Calu3 (cell line): ENCODE measurements around the gene HMGB2. TPM values are rescaled to one million over a fixed set of nuclear protein-coding genes. Genes with fewer than 3 reads are reported as not detected.

Experiments used
- BruUV-seq: library from RNA; stranded (reverse); fragments of 400-500 nt; replicated peaks from 2 replicates; lab custom pipeline; 2021; lab: Mats Ljungman, UMichigan
- CTCF ChIA-PET: fragments of 300-600 bp; sonication (Branson Sonifier 250); formaldehyde crosslinking; loops from one replicate; lab custom pipeline; 2022; ENCODE audit warnings: antibody characterized with exemption; lab: Charles Lee
- DNase-seq: peaks from one replicate; pipeline ENCODE4 v3.0.0; 2022
- H3K27ac Mint-ChIP-seq: one replicate; pipeline ENCODE4 v1.8.0; 2022; ENCODE audit warnings: mixed read lengths; ENCODE audit not compliant: unreplicated experiment
- H3K27me3 Mint-ChIP-seq: one replicate; pipeline ENCODE4 v1.8.0; 2022; ENCODE audit warnings: mixed read lengths; ENCODE audit not compliant: unreplicated experiment
- H3K36me3 Mint-ChIP-seq: one replicate; pipeline ENCODE4 v1.8.0; 2022; ENCODE audit warnings: mild to moderate bottlenecking, moderate library complexity, mixed read lengths; ENCODE audit not compliant: insufficient read depth, unreplicated experiment
- H3K4me1 Mint-ChIP-seq: one replicate; pipeline ENCODE4 v1.8.0; 2022; ENCODE audit warnings: mild to moderate bottlenecking, low read depth, mixed read lengths; ENCODE audit not compliant: unreplicated experiment
- H3K4me3 Mint-ChIP-seq: one replicate; pipeline ENCODE4 v1.8.0; 2022; ENCODE audit warnings: mild to moderate bottlenecking, low read depth, moderate library complexity, mixed read lengths; ENCODE audit not compliant: unreplicated experiment
- H3K9me3 Mint-ChIP-seq: one replicate; pipeline ENCODE4 v1.8.0; 2022; ENCODE audit warnings: low read depth, mixed read lengths; ENCODE audit not compliant: unreplicated experiment
- intact Hi-C: fragments of 100-400 bp; cut with micrococcal nuclease; formaldehyde crosslinking; loops from one replicate; pipeline ENCODE4 v1.10.0; 2022; ENCODE audit not compliant: unreplicated experiment
- total RNA-seq: library from RNA; stranded (reverse); gene quantifications from 2 replicates; pipeline ENCODE4 v1.2.3, GENCODE V29; 2022
- TF ChIP-seq, protein P1 (sequence below): fragments of 200-600 bp; IDR thresholded peaks from one replicate; pipeline ENCODE4 v1.8.0; 2022; ENCODE audit warnings: antibody characterized with exemption; ENCODE audit not compliant: unreplicated experiment

HMGB2 gene
- total RNA-seq, 1 experiment from 2014 or later = 128 TPM

DNA sequence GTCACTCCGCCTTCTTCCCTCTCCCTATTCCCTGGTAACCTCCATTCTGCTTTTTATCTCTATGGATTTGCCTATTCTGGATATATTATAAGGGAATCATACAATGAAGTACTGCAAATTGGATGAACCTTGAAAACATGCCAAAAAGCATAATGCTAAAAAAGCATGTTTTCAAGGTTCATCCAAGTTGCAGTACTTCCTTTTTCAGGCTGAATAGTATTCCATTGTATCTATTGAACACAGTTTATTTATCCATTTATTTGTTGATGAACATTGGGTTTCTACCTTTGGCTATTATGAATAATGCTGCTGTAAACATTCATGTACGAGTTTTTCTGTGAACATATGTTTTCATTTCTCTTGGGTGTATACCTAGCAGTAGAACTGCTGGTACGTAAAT, 45.8 kb upstream of the HMGB2 start:
- Mint-ChIP-seq H3K36me3 (no peaks in the 10 kb centered on the region), H3K27me3 (no peaks in the 10 kb centered on the region), H3K9me3 (no peaks in the 10 kb centered on the region), H3K4me1 (no peaks in the 10 kb centered on the region), H3K27ac (no peak overlapping the region), H3K4me3 (no peak overlapping the region)
- CTCF ChIA-PET = no interaction called here
- TF ChIP-seq, protein P1, sequence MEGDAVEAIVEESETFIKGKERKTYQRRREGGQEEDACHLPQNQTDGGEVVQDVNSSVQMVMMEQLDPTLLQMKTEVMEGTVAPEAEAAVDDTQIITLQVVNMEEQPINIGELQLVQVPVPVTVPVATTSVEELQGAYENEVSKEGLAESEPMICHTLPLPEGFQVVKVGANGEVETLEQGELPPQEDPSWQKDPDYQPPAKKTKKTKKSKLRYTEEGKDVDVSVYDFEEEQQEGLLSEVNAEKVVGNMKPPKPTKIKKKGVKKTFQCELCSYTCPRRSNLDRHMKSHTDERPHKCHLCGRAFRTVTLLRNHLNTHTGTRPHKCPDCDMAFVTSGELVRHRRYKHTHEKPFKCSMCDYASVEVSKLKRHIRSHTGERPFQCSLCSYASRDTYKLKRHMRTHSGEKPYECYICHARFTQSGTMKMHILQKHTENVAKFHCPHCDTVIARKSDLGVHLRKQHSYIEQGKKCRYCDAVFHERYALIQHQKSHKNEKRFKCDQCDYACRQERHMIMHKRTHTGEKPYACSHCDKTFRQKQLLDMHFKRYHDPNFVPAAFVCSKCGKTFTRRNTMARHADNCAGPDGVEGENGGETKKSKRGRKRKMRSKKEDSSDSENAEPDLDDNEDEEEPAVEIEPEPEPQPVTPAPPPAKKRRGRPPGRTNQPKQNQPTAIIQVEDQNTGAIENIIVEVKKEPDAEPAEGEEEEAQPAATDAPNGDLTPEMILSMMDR = no peak
- intact Hi-C loops = no loop called here
- BruUV-seq = no TSS peak
- DNase-seq = no peak

DNA sequence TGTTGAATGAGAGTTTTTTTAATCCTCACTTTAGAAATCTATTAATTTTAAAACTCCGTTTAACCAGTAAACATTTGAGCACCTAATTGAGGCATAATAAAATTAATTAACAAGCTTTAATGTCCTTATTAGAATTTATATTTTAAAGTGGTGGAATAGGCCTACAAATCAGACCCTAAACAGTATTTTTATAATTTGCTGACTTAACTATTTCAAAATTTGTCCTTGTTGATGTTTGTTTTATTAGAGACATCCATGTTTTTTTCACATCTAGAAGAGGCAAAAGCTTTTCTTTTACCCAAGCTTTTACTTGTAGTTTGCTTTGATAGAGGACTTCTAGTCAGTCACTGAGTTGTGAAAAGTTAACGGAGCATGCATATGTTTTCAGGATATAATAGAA, 40.4 kb upstream of the HMGB2 start:
- no peak overlapping the region for H3K4me3 Mint-ChIP-seq
- CTCF ChIA-PET = no interaction called here
- H3K4me1 Mint-ChIP-seq = peaks cover 9% of the 10 kb centered on the region
- intact Hi-C loops = loop anchor here (5.0 kb wide), 1 partner anchor 38 kb away; no protein-coding TSS in a partner anchor
- peaks cover 26% of the 10 kb centered on the region for H3K36me3 Mint-ChIP-seq
- DNase-seq = no peak
- BruUV-seq = no TSS peak
- H3K9me3 Mint-ChIP-seq = no peaks in the 10 kb centered on the region
- H3K27ac Mint-ChIP-seq = no peak overlapping the region
- H3K27me3 Mint-ChIP-seq = no peaks in the 10 kb centered on the region
- TF ChIP-seq, protein P1 = no peak

DNA sequence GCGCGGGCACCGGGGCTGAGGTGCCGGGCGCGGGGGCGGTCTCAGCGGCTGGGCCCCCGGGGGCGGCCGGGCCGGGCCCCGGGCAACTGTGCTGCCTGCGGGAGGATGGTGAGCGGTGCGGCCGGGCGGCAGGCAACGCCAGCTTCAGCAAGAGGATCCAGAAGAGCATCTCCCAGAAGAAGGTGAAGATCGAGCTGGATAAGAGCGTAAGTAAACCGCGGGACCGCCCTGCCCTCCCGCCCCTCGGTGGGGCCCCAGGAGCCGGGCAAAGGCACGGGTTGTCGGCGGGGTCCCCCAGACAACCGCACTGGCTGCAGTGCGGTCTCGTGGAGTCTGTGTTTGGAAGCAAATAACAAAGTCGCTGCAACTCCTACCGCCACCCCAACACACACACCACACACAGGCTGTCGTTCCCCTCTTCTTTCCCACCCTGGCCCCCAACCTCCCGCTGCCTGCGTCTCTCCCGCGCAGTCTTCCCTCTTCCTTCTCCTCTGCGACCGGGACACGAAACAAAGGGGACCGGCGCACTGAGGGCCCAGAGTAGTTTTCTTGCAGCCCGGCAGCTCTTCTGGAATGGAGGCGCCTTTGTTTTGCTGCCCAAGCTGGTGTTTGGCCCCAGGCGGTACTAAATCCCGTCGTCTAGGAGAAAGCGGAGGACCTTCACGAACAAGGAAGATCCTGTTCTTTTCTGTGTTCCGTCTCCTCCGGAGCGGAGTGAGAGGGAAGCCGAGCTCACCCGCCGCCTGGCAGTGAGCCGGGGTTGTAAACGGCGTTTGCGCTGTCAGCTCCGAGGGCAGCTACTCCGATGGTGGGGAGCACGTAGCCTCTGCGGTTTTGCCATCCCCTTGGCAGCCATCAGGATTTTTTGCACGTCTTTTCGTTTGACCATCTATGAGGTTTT, 37.4 kb upstream of the HMGB2 start:
- BruUV-seq = no TSS peak
- TF ChIP-seq, protein P1 = no peak
- Mint-ChIP-seq H3K36me3 (peaks cover 32% of the 10 kb centered on the region), H3K9me3 (no peaks in the 10 kb centered on the region), H3K27ac (peak overlapping the region; percentile 26), H3K27me3 (no peaks in the 10 kb centered on the region), H3K4me3 (peak overlapping the region; percentile 87), H3K4me1 (peaks cover 9% of the 10 kb centered on the region)
- CTCF ChIA-PET = interaction anchor here (0.6 to 1.2 kb wide), 5 partner anchors 37 to 839 kb away, joined by 3 to 12 read pairs (median 5); partner anchors contain the start of gene HMGB2
- intact Hi-C loops = loop anchor here (5.0 kb wide), 1 partner anchor 41 kb away; no protein-coding TSS in a partner anchor
- DNase-seq = peak; percentile 50

DNA sequence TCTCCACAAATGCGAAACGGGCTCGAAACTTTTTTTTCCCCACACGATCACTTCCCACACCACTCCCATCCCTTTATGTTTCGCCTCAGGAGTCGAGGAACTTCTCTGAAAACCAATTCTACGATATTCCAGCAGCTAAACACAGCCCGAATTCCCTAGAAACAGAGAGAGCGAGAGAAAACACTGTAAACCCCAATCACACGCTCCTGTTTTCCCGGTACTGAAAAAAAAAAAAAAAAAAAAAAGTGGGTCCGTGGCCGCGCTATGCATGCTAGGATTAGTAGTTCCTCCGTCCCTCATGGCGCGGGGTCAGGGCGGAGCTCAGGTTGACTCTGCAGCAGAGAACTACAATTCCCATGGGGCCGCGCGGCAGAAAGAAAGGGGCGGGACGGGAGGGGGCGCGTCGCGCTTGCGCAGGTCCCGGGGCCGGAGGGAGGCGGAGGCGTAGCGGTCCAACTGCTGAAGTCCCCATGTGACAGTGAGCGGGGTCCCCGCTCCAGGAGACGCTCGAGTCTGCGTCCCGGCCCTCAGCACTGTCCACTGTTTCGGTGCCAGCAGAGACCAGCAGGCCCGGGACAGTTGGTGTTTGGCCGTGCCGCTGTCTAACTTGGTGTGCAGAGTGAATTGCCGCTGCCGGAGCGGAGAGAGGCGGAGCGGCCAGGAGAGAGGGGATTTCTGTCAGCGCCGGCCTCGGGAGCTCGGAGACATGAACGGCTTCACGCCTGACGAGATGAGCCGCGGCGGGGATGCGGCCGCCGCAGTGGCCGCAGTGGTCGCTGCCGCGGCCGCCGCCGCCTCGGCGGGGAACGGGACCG, 36.5 kb upstream of the HMGB2 start, which contains the start of gene SAP30:
Gene SAP30 (plus strand): TSS at position 478 of the 815 bp plus-strand sequence. CDS start 229 bp downstream, at position 707.
- peak within 1 kb of the TSS; percentile 87 for H3K4me3 Mint-ChIP-seq
- TF ChIP-seq, protein P1 = no peak
- no peaks in the 10 kb centered on the region for H3K9me3 Mint-ChIP-seq
- DNase-seq = peak; percentile 91
- peaks cover 9% of the 10 kb centered on the region for H3K4me1 Mint-ChIP-seq
- peaks cover 32% of the 10 kb centered on the region for H3K36me3 Mint-ChIP-seq
- intact Hi-C loops = loop anchor here (5.0 kb wide), 1 partner anchor 42 kb away; no protein-coding TSS in a partner anchor
- BruUV-seq = no TSS peak
- H3K27me3 Mint-ChIP-seq = no peaks in the 10 kb centered on the region
- CTCF ChIA-PET = interaction anchor here (0.6 to 1.2 kb wide), 7 partner anchors 36 to 1471 kb away, joined by 3 to 12 read pairs (median 5); partner anchors contain the start of gene HMGB2
- H3K27ac Mint-ChIP-seq = peak within 1 kb of the TSS; percentile 26
